IPS-15b (cell line): ENCODE measurements around the gene C2orf68.
"Not testable (repeated sequence)": the region's sequence is repeated elsewhere in the genome, so short reads cannot be mapped to it uniquely, and the experiment has no call there.

Experiments
- H3K27me3 ChIP-seq: one replicate; pipeline ENCODE4 v1.6.1; 2013; ENCODE audit warnings: low read length; ENCODE audit not compliant: control insufficient read depth, insufficient read depth
- H3K36me3 ChIP-seq: one replicate; pipeline ENCODE4 v1.6.1; 2013; ENCODE audit warnings: low read length; ENCODE audit not compliant: control insufficient read depth, insufficient read depth
- H3K4me1 ChIP-seq: one replicate; pipeline ENCODE4 v1.6.1; 2013; ENCODE audit warnings: mild to moderate bottlenecking, low read length; ENCODE audit not compliant: control insufficient read depth, insufficient read depth
- H3K4me3 ChIP-seq: one replicate; pipeline ENCODE4 v1.5.1; 2013; ENCODE audit warnings: low read depth, low read length
- H3K9ac ChIP-seq: one replicate; pipeline ENCODE4 v1.6.1; 2013; ENCODE audit warnings: low read depth, mild to moderate bottlenecking, low read length
- H3K9me3 ChIP-seq: one replicate; pipeline ENCODE4 v1.6.1; 2013; ENCODE audit warnings: mild to moderate bottlenecking, low read length; ENCODE audit not compliant: control insufficient read depth, insufficient read depth

C2orf68 gene

DNA sequence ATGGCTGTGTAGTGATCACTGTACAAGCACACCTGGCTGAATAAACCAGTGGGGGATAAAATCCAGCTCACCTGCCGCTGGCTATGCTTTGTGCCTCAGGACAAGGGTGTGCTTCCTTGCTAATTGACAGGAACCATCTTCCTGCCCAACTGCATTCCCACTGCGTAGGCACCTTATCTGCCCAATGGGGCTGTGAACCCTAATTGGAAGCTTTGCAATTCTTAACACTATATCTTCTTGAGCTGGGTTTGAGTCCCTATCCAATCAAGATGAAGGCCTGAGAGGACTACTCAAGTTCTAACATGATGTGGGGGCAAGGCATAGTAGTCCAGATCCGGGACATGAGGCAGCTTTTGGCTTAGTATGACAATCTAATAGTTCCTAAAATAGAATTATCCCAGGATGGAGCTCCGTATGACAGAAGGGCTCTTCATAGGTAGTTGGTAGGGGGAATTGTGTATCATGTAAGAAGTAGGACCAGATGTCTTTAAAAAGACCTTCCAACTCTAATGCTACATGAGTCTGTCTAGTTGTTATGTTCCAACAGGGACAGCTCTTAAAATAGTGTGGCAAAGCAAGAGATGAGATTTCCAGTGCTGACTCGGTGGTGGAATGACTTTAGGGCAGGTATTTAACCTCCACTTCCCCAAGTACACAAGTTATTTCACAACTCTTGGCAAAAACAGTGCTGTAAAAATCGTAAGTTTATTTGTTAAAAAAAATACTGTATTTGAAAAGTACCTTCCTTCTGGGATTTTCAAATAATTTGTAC is 7.1 kb downstream of the C2orf68 start:
- H3K9ac ChIP-seq = no peak overlapping the region
- peaks cover 12% of the 10 kb centered on the region for H3K36me3 ChIP-seq
- no peaks in the 10 kb centered on the region for H3K4me1 ChIP-seq
- no peaks in the 10 kb centered on the region for H3K27me3 ChIP-seq
- H3K4me3 ChIP-seq = no peak overlapping the region
- H3K9me3 ChIP-seq = no peaks in the 10 kb centered on the region

DNA sequence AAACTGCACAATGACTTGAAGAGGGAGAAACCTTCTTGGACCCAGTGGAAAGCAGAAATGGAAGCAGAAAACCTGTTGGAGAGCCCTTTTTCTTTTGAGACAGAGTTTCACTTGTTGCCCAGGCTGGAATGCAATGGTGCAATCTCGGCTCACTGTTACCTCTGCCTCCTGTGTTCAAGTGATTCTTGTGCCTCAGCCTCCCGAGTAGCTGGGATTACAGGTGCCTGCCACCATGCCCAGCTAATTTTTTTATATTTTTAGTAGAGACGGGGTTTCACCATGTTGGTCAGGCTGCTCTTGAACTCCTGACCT is 7.8 kb downstream of the C2orf68 start:
- not testable (repeated sequence) for H3K27me3 ChIP-seq, H3K4me3 ChIP-seq, H3K9me3 ChIP-seq, H3K4me1 ChIP-seq, H3K9ac ChIP-seq
- H3K36me3 ChIP-seq = peaks cover 15% of the 10 kb centered on the region

DNA sequence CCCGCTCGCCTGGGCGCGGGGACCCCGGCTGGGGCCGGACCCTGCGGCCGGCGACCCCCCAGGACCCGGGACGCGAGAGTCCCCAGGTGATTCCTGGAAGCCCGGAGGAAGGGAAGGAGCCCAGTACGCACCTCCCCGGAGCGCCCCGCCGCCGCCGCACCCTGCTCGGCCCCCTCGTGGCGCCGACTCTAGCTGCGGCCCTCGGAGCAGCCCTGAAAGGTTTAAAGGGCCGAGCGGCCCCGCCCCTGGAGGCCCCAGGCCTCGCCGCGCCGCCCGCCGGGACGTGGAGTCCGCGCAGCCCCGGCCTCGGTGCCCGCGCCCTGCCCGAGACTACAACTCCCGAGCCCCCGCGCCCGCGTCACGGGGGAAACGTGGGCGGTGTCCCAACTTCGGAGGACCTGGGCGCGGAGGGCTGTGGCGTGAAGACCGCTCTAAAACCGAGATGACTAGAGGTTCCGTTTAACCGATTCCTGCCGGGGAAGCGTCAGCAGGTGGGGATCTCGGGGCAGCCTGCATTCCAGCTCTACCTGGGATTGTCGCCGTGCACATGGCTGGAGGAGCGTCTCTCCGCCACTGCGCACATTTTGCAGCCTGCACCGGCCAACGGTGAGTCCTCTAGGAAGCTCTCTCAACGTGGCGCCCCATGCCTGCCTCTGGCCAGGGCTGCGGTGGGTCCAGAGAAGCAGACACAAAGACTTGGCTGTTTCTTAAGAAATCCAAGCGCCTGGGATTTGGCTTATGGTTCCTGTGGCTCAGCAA is 9.2 kb downstream of the C2orf68 start, which contains the start of gene TMEM150A:
Gene TMEM150A, minus strand, starts transcription at position 223 of the 759 bp plus-strand sequence. CDS start 750 bp downstream, outside the sequence.
- no peaks in the 10 kb centered on the region for H3K9me3 ChIP-seq
- H3K36me3 ChIP-seq = peaks cover 22% of the 10 kb centered on the region
- peak within 1 kb of the TSS; percentile 100 for H3K4me3 ChIP-seq
- H3K9ac ChIP-seq = peak within 1 kb of the TSS; percentile 65
- no peaks in the 10 kb centered on the region for H3K27me3 ChIP-seq
- H3K4me1 ChIP-seq = no peaks in the 10 kb centered on the region

DNA sequence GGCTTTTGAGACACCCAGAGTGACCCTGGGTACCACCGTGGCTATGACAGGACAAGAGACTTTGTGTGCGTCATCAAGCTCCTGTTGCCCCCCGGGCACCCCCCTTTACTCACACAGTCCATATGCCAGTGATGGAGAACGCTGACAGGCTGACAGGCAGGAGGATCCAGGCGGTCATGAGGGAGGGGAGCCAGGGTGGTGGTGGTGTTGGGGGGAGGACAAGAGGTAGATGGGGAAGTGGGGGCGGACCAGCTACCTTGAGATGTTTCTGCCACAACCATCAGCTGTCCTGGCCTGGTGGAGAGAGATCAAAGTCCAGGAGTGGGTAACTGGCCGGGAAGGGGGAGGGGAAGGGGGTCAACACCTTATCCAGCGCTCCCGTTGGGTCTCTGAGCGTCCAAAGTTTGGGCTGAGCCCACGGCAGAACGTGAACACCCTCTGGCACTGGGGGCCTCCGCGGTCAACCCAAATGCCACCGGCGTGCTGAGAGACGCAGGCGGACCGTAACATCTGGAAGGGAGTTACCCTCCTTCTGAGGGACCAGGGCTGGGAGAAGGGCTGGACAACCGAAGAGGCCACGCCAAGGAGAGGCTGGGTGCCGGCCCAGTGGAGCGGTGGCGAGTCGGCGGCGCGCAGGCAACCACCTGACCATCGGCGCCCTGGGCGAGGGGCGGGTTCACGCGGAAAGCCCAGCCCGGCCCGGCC is 9.9 kb downstream of the C2orf68 start:
- H3K36me3 ChIP-seq = peaks cover 25% of the 10 kb centered on the region
- peak overlapping the region; percentile 100 for H3K4me3 ChIP-seq
- peak overlapping the region; percentile 65 for H3K9ac ChIP-seq
- H3K27me3 ChIP-seq = no peaks in the 10 kb centered on the region
- no peaks in the 10 kb centered on the region for H3K9me3 ChIP-seq
- no peaks in the 10 kb centered on the region for H3K4me1 ChIP-seq

DNA sequence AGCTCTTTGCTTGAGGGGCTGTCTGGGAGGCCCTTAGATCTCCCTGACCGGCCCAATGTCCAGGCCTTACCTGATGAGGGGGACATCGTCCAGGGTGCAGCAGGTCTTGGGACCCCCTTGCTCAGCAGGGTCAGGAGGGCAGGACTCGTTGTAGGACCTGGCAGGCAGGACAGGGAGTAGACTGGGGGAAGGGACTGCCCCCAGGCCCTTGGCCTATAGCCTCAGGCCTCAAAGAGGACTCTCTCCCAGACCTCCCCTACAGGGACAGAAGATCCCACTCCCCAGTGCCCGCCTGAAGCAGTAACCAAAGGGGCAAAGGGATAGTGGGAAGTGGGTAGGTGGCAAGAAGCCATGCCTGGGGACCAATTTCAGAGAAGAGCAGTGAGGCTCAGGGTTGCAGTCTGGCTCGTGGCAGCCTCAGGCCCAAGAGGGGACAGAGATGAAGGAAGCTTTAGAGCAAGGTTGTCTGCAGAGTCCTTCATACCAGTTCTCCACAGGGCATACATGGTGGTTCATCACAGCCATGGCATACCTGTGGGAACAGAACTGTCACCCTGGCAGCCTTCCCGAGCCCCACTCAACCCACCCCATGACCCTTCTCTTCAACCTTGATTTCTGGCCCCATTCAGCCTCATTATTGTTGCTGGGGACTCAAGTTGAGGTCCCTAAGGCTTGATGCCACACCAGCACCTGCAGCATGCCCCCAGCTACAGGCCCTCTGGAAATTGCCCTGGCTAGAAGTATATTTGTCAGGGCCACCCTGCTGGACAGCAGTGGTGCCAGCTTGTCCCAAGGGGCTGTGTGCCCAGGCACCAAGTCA is 10.7 kb downstream of the C2orf68 start:
- no peaks in the 10 kb centered on the region for H3K27me3 ChIP-seq
- H3K4me1 ChIP-seq = peaks cover 3% of the 10 kb centered on the region
- no peak overlapping the region for H3K9ac ChIP-seq
- peaks cover 24% of the 10 kb centered on the region for H3K36me3 ChIP-seq
- H3K9me3 ChIP-seq = no peaks in the 10 kb centered on the region
- peak overlapping the region; percentile 100 for H3K4me3 ChIP-seq

DNA sequence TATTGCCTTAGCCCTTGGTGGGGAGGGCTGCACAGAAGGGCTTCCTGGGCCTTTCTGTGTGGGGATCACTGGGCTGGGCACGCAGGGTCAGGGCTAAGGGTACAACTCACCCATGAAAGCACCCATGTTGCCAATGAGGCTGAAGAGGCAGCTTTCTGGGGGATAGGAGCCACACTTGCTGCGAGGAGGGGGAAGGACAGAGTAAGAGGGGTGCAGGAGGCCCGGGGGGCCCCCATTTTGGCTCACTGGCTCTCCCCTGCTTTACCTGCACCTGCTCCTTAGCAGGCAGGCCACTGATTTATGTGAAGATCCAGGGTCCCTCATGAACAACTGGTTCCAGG is 11.7 kb downstream of the C2orf68 start:
- Histone ChIP-seq H3K36me3 (peaks cover 23% of the 10 kb centered on the region), H3K4me3 (no peak overlapping the region), H3K27me3 (no peaks in the 10 kb centered on the region), H3K9me3 (no peaks in the 10 kb centered on the region), H3K9ac (no peak overlapping the region), H3K4me1 (peaks cover 4% of the 10 kb centered on the region)

DNA sequence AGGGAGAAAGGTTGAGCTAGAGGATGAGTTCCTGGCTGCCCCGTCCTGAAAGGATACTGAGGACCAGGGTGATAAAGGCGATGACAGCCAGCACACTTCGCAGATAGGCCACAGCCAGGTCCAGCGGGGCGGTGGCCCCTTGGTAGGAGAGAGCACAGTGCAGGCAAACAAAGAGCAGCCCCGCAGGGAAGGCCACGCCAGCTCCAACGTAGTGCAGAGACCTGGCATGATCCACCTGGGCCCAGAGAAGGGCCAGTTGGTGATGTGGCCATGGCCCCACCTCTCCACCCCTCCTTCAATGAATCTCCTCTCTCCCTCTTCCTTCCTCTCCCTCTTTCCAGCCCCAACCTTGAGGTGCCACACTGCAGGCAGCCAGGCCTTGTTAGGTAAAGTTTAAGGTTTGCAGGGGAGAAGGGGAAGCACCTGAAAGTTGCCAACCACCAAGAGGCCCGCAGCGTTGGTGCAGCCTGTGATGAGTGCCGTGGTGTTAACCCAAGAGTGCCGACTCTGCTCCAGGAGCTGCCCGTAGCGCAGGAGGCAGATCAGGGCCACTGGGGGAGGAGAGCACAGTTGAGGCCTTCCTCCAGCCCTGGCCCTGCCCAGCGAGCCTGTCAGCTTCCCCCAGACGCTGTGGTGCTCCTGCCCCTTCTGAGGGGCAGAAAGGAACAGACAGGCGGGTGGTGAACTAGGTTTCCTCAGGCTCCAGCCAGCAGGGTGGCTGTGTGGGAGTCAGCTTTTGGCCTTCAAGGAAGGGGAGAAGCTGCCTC is 12.2 kb downstream of the C2orf68 start:
- peaks cover 4% of the 10 kb centered on the region for H3K4me1 ChIP-seq
- H3K4me3 ChIP-seq = no peak overlapping the region
- peaks cover 23% of the 10 kb centered on the region for H3K36me3 ChIP-seq
- no peak overlapping the region for H3K9ac ChIP-seq
- no peaks in the 10 kb centered on the region for H3K27me3 ChIP-seq
- H3K9me3 ChIP-seq = no peaks in the 10 kb centered on the region

DNA sequence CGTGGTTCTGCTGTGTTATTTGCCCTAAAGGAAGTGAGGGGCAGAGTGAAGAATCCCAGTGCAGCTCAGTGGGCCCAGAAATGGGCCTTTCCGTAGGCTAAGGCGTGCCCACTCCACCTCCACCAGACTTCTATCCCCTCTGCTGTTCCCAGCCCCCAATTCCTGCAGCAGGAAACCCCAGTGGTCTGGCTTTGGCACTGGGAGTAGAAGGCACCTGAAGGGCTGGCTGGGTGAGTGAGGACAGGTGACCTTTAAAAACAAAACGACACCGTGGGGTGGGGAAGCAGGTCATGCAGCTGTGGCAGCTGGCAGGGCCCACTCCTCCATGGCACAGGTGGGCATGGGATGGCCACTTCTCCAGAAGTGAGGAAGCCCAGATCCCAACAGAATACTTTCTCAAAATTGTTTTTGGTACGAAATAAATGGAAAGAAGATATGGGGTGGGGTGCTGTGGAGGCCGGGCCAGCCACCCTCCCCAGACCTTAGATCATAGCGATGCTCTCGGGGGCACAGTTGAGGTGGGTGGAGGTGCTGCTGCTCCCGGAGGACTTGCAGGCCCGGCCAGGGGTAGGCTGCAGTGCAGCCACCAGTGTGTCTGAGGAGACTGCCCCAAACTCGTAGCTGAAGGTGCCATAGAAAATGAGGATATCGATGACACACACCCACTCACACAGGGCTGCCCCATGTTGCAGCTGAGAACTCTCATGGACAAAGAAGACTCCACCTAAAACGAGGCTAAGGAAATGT is 13.1 kb downstream of the C2orf68 start:
- H3K27me3 ChIP-seq = no peaks in the 10 kb centered on the region
- H3K9ac ChIP-seq = no peak overlapping the region
- peaks cover 4% of the 10 kb centered on the region for H3K4me1 ChIP-seq
- no peaks in the 10 kb centered on the region for H3K9me3 ChIP-seq
- no peak overlapping the region for H3K4me3 ChIP-seq
- peaks cover 23% of the 10 kb centered on the region for H3K36me3 ChIP-seq

DNA sequence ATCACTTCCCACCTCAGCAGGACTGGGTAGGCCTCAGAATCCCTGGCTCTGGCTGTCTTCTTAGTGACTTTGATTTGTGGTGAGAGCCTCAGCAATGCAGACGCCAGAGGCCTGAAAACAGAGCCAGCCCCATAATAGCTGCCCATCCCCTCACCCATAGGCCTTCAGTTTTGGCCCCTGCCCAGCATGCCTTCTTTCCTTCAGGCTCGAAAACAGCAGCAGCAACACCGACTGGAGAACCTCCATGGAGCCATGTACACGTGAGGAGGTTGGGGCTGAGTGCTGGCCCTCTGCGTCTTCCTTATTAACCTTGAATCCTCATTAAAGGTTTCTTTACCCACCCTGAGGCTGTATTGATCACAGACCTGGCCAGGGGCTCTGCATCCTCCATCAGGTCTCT is 14.6 kb downstream of the C2orf68 start:
- Histone ChIP-seq H3K36me3 (peaks cover 23% of the 10 kb centered on the region), H3K9ac (no peak overlapping the region), H3K9me3 (no peaks in the 10 kb centered on the region), H3K4me1 (peaks cover 4% of the 10 kb centered on the region), H3K4me3 (no peak overlapping the region), H3K27me3 (no peaks in the 10 kb centered on the region)

DNA sequence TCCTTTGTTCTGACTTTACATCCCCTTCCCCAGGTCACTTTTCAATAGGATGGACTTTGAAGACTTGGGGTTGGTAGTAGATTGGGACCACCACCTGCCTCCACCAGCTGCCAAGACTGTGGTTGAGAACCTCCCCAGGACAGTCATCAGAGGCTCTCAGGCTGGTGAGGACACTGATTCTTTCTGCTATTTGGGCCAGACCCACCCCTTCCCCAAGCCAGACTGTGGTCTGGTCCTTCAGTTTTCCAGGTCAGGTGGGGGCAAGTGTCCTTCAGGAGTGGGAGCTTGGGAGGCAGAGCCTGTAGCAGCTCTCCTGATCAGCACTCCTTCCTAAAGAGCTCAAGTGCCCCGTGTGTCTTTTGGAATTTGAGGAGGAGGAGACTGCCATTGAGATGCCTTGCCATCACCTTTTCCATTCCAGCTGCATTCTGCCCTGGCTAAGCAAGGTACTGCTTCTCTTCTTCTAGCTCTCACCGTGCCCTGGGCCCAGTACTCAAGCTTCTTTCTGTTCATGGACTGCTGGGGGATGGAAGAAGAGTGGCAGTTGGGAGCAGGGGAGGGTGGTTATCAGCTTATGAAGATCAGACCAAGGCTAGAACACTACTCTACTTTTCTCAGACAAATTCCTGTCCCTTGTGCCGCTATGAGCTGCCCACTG is 15.3 kb downstream of the C2orf68 start:
- Histone ChIP-seq H3K36me3 (peaks cover 23% of the 10 kb centered on the region), H3K4me3 (peak overlapping the region; percentile 96), H3K9ac (no peak overlapping the region)

More for the DNA sequence above, 15.3 kb downstream of the C2orf68 start:
- no peaks in the 10 kb centered on the region for H3K9me3 ChIP-seq
- peaks cover 4% of the 10 kb centered on the region for H3K4me1 ChIP-seq
- H3K27me3 ChIP-seq = no peaks in the 10 kb centered on the region
